Measurements from ENCODE around the gene LYPD6B.

DNA sequence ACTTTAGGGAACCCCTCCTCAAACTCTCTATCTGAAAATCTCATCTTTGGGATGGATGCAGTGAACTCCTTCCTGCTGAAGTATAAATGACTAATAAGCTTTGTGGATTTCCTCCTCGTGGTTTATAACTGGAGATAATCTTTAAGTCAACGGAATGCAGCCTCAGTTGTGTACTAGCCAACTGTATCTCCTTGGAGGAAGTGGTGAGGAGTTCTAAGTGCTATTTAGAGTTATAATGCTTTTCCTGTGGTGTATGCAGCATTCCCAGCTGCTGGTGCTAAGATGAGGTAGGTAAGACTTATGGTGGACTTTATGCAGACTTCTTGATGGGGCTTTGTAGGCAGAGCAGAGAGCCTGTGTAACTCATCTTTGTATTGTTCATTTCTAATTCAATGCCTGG is 90.9 kb downstream of the LYPD6B start:
- TF ChIP-seq CTCF (IDR thresholded peaks at IDR 0.05) (no peak), RFX5 (IDR thresholded peaks at IDR 0.05; ENCODE audit: low read length) (no peak), RCOR1 (IDR thresholded peaks at IDR 0.05; ENCODE audit: low read length) (no peak), EP300 (IDR thresholded peaks at IDR 0.05; ENCODE audit: borderline replicate concordance in 1 of 2, low read depth in 1 of 2, low read length in 1 of 2) (peak in 1 of 2 experiments; percentile 22; a peak in 1 of 4 replicates)
- TF ChIP-seq, protein P1, sequence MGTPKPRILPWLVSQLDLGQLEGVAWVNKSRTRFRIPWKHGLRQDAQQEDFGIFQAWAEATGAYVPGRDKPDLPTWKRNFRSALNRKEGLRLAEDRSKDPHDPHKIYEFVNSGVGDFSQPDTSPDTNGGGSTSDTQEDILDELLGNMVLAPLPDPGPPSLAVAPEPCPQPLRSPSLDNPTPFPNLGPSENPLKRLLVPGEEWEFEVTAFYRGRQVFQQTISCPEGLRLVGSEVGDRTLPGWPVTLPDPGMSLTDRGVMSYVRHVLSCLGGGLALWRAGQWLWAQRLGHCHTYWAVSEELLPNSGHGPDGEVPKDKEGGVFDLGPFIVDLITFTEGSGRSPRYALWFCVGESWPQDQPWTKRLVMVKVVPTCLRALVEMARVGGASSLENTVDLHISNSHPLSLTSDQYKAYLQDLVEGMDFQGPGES (IDR thresholded peaks at IDR 0.05; ENCODE audit: low read depth, low read length): no peak
- TF ChIP-seq, protein P2, sequence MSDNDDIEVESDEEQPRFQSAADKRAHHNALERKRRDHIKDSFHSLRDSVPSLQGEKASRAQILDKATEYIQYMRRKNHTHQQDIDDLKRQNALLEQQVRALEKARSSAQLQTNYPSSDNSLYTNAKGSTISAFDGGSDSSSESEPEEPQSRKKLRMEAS (IDR thresholded peaks at IDR 0.05; ENCODE audit: low read depth): no peak

Measured in SK-N-SH (cell line).